HG03103 (cell line): ENCODE results near the gene SLC35F3.

Source experiments
- ATAC-seq: cut with Tn5 transposase; IDR thresholded peaks from one replicate; pipeline ENCODE4 v1.9.1; 2021; ENCODE audit warnings: low read depth; ENCODE audit not compliant: unreplicated experiment

The SLC35F3 gene

GRCh38 chr1:234214129-234214910, 309.8 kb downstream of the SLC35F3 start:
- ATAC-seq = peak; percentile 42

- ATAC-seq = no peak
Measured at GRCh38 chr1:234214911-234215892, 310.7 kb downstream of the SLC35F3 start.

GRCh38 chr1:234216116-234216703, 311.7 kb downstream of the SLC35F3 start:
- no peak for ATAC-seq

GRCh38 chr1:234217316-234217840, 312.9 kb downstream of the SLC35F3 start:
- ATAC-seq = no peak

GRCh38 chr1:234218078-234218477, 313.6 kb downstream of the SLC35F3 start:
- no peak for ATAC-seq

- ATAC-seq = no peak
Measured at GRCh38 chr1:234219711-234220110, 315.2 kb downstream of the SLC35F3 start.

GRCh38 chr1:234221601-234222000, 317.1 kb downstream of the SLC35F3 start:
- ATAC-seq = no peak

- ATAC-seq = no peak
Measured at GRCh38 chr1:234222561-234223280, 318.2 kb downstream of the SLC35F3 start.

GRCh38 chr1:234226113-234226818, 321.8 kb downstream of the SLC35F3 start:
- ATAC-seq = no peak

GRCh38 chr1:234226819-234227165, 322.3 kb downstream of the SLC35F3 start:
- ATAC-seq = no peak

- ATAC-seq = no peak
Measured at GRCh38 chr1:234229581-234230387, 325.3 kb downstream of the SLC35F3 start.

GRCh38 chr1:234230414-234230862, 326.0 kb downstream of the SLC35F3 start:
- ATAC-seq = peak; percentile 68

GRCh38 chr1:234231061-234231892, 326.8 kb downstream of the SLC35F3 start:
- ATAC-seq = no peak

GRCh38 chr1:234231893-234232276, 327.4 kb downstream of the SLC35F3 start:
- ATAC-seq = no peak

- no peak for ATAC-seq
Measured at GRCh38 chr1:234234199-234234598, 329.7 kb downstream of the SLC35F3 start.

- no peak for ATAC-seq
Measured at GRCh38 chr1:234235434-234235881, 331.0 kb downstream of the SLC35F3 start.

GRCh38 chr1:234237393-234237792, 332.9 kb downstream of the SLC35F3 start:
- no peak for ATAC-seq

GRCh38 chr1:234238060-234238459, 333.6 kb downstream of the SLC35F3 start:
- ATAC-seq = no peak
